IMR-90 (cell line): ENCODE data around the gene ADARB2. TPM values are rescaled to one million over a fixed set of nuclear protein-coding genes. Genes with fewer than 3 reads are reported as not detected.

Experiments
- ATAC-seq: fragments of 200-7000 bp; cut with Tn5 transposase; 2 replicates; pipeline ENCODE4 v1.9.1; 2020; ENCODE audit warnings: low read depth, mild to moderate bottlenecking, moderate library complexity
- BruUV-seq: library from RNA; stranded (reverse); fragments of 400-500 nt; replicated peaks from 2 replicates; lab custom pipeline; 2021; lab: Mats Ljungman, UMichigan
- CTCF ChIA-PET: fragments of 300-600 bp; formaldehyde crosslinking; extraction: SDS; loops from one replicate; lab custom pipeline; 2021; ENCODE audit warnings: antibody characterized with exemption; lab: Yijun Ruan, JAX
- POLR2A ChIA-PET: fragments of 300-600 bp; sonication (Branson Sonifier 250); formaldehyde crosslinking; loops from one replicate; lab custom pipeline; 2022; ENCODE audit warnings: antibody characterized with exemption; ENCODE audit not compliant: unreplicated experiment; lab: Charles Lee
- DNase-seq: peaks from one replicate; pipeline ENCODE4 v3.0.0; 2013
- H2AFZ ChIP-seq: replicated peaks from 2 replicates; pipeline ENCODE3; 2013; ENCODE audit warnings: low read length, mild to moderate bottlenecking; ENCODE audit not compliant: poor library complexity
- H2AK5ac ChIP-seq: 2 replicates; pipeline ENCODE4 v1.6.1; 2013; ENCODE audit warnings: low read depth, low read length, inconsistent platforms
- H2AK9ac ChIP-seq: replicated peaks from 2 replicates; pipeline ENCODE3; 2013; ENCODE audit warnings: mild to moderate bottlenecking, low read depth, low read length, moderate library complexity; ENCODE audit not compliant: poor library complexity
- H2BK120ac ChIP-seq: 2 replicates; pipeline ENCODE4 v1.6.1; 2013; ENCODE audit warnings: low read depth, low read length, inconsistent platforms
- H2BK15ac ChIP-seq: 3 replicates; pipeline ENCODE4 v1.6.1; 2013; ENCODE audit warnings: low read depth, low read length, inconsistent platforms
- H2BK20ac ChIP-seq: 2 replicates; pipeline ENCODE4 v1.6.1; 2013; ENCODE audit warnings: low read depth, mild to moderate bottlenecking, inconsistent platforms, low read length, moderate library complexity
- H2BK5ac ChIP-seq: 2 replicates; pipeline ENCODE4 v1.6.1; 2013; ENCODE audit warnings: mild to moderate bottlenecking, low read depth, low read length, inconsistent platforms; ENCODE audit not compliant: poor library complexity, severe bottlenecking
- H3K14ac ChIP-seq: replicated peaks from 2 replicates; pipeline ENCODE4 v1.6.1; 2013; ENCODE audit warnings: low read depth, low read length, inconsistent platforms
- H3K18ac ChIP-seq: 2 replicates; pipeline ENCODE4 v1.6.1; 2013; ENCODE audit warnings: low read depth, low read length, control low read depth
- H3K23ac ChIP-seq: 2 replicates; pipeline ENCODE4 v1.6.1; 2013; ENCODE audit warnings: low read depth, low read length, inconsistent platforms
- H3K27ac ChIP-seq: 2 replicates; pipeline ENCODE4 v1.5.1; 2013; ENCODE audit warnings: mild to moderate bottlenecking, control low read depth, low read length; ENCODE audit not compliant: insufficient read depth
- H3K27me3 ChIP-seq: 2 replicates; pipeline ENCODE4 v1.6.1; 2013; ENCODE audit warnings: low read length; ENCODE audit not compliant: control insufficient read depth, insufficient read depth
- H3K36me3 ChIP-seq: 2 replicates; pipeline ENCODE4 v1.6.1; 2013; ENCODE audit warnings: low read length, mixed read lengths; ENCODE audit not compliant: control insufficient read depth, insufficient read depth
- H3K4ac ChIP-seq: 2 replicates; pipeline ENCODE4 v1.6.1; 2013; ENCODE audit warnings: low read depth, low read length, inconsistent platforms
- H3K4me1 ChIP-seq: 2 replicates; pipeline ENCODE4 v1.6.1; 2013; ENCODE audit warnings: low read length, mixed read lengths; ENCODE audit not compliant: control insufficient read depth, insufficient read depth
- H3K4me2 ChIP-seq: 2 replicates; pipeline ENCODE4 v1.6.1; 2013; ENCODE audit warnings: low read depth, mild to moderate bottlenecking, control low read depth, low read length, moderate library complexity
- H3K4me3 ChIP-seq: 2 replicates; pipeline ENCODE4 v1.5.1; 2013; ENCODE audit warnings: low read depth, mild to moderate bottlenecking, control low read depth, low read length, moderate library complexity; ENCODE audit not compliant: insufficient read depth
- H3K56ac ChIP-seq: 2 replicates; pipeline ENCODE4 v1.6.1; 2013; ENCODE audit warnings: low read length, inconsistent platforms; ENCODE audit not compliant: insufficient read depth; ENCODE audit errors: extremely low read depth
- H3K79me1 ChIP-seq, 2 experiments: 2 replicates each; pipeline ENCODE4 v1.6.1; 2013; ENCODE audit warnings: low read length in 2 of 2, inconsistent platforms in 1 of 2, low read depth in 1 of 2
- H3K9ac ChIP-seq: 2 replicates; pipeline ENCODE4 v1.6.1; 2013; ENCODE audit warnings: low read depth, low read length, control low read depth
- H3K9me1 ChIP-seq: 2 replicates; pipeline ENCODE4 v1.6.1; 2013; ENCODE audit warnings: low read length, inconsistent platforms; ENCODE audit not compliant: insufficient read depth
- H3K9me3 ChIP-seq: 2 replicates; pipeline ENCODE4 v1.6.1; 2013; ENCODE audit warnings: low read length; ENCODE audit not compliant: control insufficient read depth, insufficient read depth
- H4K20me1 ChIP-seq: 2 replicates; pipeline ENCODE4 v1.6.1; 2013; ENCODE audit warnings: low read length, inconsistent platforms; ENCODE audit not compliant: insufficient read depth
- H4K5ac ChIP-seq: 2 replicates; pipeline ENCODE4 v1.6.1; 2013; ENCODE audit warnings: mild to moderate bottlenecking, low read depth, low read length, control low read depth
- H4K8ac ChIP-seq, 2 experiments: 2 replicates each; pipeline ENCODE4 v1.6.1; 2013; ENCODE audit warnings: low read depth in 2 of 2, low read length in 2 of 2, control low read depth in 1 of 2, inconsistent platforms in 1 of 2
- H4K91ac ChIP-seq: 2 replicates; pipeline ENCODE4 v1.6.1; 2013; ENCODE audit warnings: low read depth, low read length, inconsistent platforms; ENCODE audit not compliant: insufficient read depth
- CHD1 ChIP-seq: IDR thresholded peaks from 2 replicates; pipeline ENCODE4 v1.6.1; 2012; ENCODE audit warnings: low read depth, low read length, improper control_type of control experiment
- POLR2A ChIP-seq: IDR thresholded peaks from 2 replicates; pipeline ENCODE4 v1.6.1; 2012; ENCODE audit warnings: mild to moderate bottlenecking, low read depth, low read length
- WGBS, 2 experiments: methylation state at CpG; one replicate each; pipeline versions ENCODE4 v1.1.5 to v1.1.7; 2013; ENCODE audit warnings: missing lambda C conversion rate in 2 of 2; ENCODE audit not compliant: insufficient read length in 1 of 2; ENCODE audit errors: extremely low coverage in 2 of 2; 5-methylcytosine and 5-hydroxymethylcytosine counted together
- dilution Hi-C: fragments of 300-500 bp; cut with HindIII; formaldehyde crosslinking; loops from one replicate; pipeline ENCODE4 v1.14.3; 2018; ENCODE audit warnings: low sequenced_read_pairs; ENCODE audit not compliant: unreplicated experiment
- in situ Hi-C: fragments of 300-500 bp; cut with MboI; formaldehyde crosslinking; loops from 3 replicates; pipeline ENCODE4 v1.14.3; 2019; ENCODE audit warnings: low sequenced_read_pairs, inconsistent platforms, mixed read lengths
- intact Hi-C: fragments of 100-400 bp; cut with micrococcal nuclease; formaldehyde crosslinking; loops from 2 replicates; pipeline ENCODE4 v1.10.0; 2022
- polyA plus RNA-seq, 3 experiments: library from polyadenylated mRNA; depleted of rRNA; stranded (reverse); fragments of >200 nt; gene quantifications; 2 replicates each; pipeline ENCODE4 v1.2.3, GENCODE V29; 2012; ENCODE audit warnings: low replicate concordance in 1 of 3
- total RNA-seq: library from RNA; depleted of rRNA; stranded (reverse); fragments of >200 nt; gene quantifications from 2 replicates; pipeline ENCODE4 v1.2.3, GENCODE V29; 2012

ADARB2 gene
- total and polyA plus RNA-seq, 2 of the 4 experiments (the other 2 are of a cell fraction), result not detected

DNA sequence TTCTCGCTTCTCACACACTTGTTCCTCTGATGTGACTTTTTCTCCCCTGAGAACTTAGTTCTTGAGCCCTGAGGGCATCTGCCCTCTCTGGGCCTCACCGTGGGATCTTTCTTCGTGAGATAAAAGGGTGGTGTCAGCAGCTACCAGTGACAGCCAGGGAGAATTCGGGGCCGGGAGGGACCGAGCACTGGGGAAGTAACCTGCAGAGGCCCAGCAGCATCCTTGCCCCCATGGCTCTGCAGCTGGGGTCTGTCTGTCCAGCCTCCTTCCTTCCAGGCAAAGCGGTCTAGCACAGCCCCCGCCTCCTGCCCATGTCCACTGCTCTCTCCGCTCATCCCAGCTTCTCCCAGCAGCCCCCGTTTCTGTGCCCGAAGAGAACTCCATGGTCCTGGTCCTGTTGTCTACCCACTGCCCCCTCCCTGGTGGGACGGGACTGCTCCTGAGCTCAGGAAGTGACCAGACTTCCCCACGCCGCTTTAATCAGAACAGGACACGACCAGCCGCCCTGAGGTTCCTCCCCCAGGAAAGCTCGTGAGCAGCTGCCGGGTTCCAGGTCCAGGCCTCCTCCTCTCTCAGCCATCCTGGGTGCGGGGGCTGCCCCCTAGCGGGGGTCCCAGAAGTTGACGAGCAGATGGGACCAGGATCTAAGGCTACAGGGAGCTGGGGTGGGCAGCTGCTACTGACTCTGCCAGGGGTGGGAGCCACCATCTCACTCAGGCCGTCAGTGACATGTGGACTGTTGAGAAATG is 493.7 kb downstream of the ADARB2 start:
- no peak for ATAC-seq
- H3K56ac ChIP-seq, result no peak overlapping the region
- H2BK5ac ChIP-seq, result no peak overlapping the region
- in situ Hi-C loops, result no loop called here
- no peak overlapping the region for H2BK120ac ChIP-seq
- no peak overlapping the region for H3K14ac ChIP-seq
- no peak overlapping the region for H3K27ac ChIP-seq
- H3K36me3 ChIP-seq, result no peaks in the 10 kb centered on the region
- no peaks in the 10 kb centered on the region for H3K79me1 ChIP-seq
- CTCF ChIA-PET, result no interaction called here
- no TSS peak for BruUV-seq
- H4K8ac ChIP-seq, result no peak overlapping the region
- H3K4me3 ChIP-seq, result no peak overlapping the region
- TF ChIP-seq POLR2A, result no peak
- TF ChIP-seq CHD1, result no peak
- H4K20me1 ChIP-seq, result no peaks in the 10 kb centered on the region
- no peak for DNase-seq
- no peak overlapping the region for H3K4me2 ChIP-seq
- H2AK9ac ChIP-seq, result no peak overlapping the region
- H2BK20ac ChIP-seq, result no peak overlapping the region
- dilution Hi-C loops, result no loop called here
- no peak overlapping the region for H2AFZ ChIP-seq
- H3K4me1 ChIP-seq, result no peaks in the 10 kb centered on the region
- 52% methylated on average over 11 of the region's 22 CpGs; no CpG with 5 or more reads in 1 of the 2 experiments for WGBS, 2 experiments
- H2BK15ac ChIP-seq, result no peak overlapping the region
- no peak overlapping the region for H2AK5ac ChIP-seq
- no peak overlapping the region for H3K18ac ChIP-seq
- no peak overlapping the region for H4K5ac ChIP-seq
- H3K9ac ChIP-seq, result no peak overlapping the region
- H3K9me1 ChIP-seq, result no peaks in the 10 kb centered on the region
- POLR2A ChIA-PET, result no interaction called here
- peaks cover 39% of the 10 kb centered on the region for H3K9me3 ChIP-seq
- H4K91ac ChIP-seq, result no peak overlapping the region
- H3K23ac ChIP-seq, result no peak overlapping the region
- H3K4ac ChIP-seq, result no peak overlapping the region
- intact Hi-C loops, result no loop called here
- no peaks in the 10 kb centered on the region for H3K27me3 ChIP-seq
